Measurements from ENCODE around the gene GCFC2.
A peak's percentile ranks its signal among the peaks of the same experiment; 100 is the strongest.

The GCFC2 gene

GRCh38 chr2:75632091-75632701, 78.5 kb downstream of the GCFC2 start:
- no peaks in the 10 kb centered on the region; the same call in 1 of the 2 replicates for H3K27me3 ChIP-seq (replicated peaks; ENCODE audit: control insufficient read depth, insufficient read depth, low read length)
- no peak overlapping the region for H3K4me3 ChIP-seq (replicated peaks; ENCODE audit: low read depth, low read length)
- no peak for TF ChIP-seq CTCF (IDR thresholded peaks at IDR 0.05; ENCODE audit: insufficient read depth, low read length, poor library complexity, severe bottlenecking)
- H3K36me3 ChIP-seq (ENCODE audit: control insufficient read depth, insufficient read depth, low read length), result no peaks in the 10 kb centered on the region
- no peak for DNase-seq (ENCODE audit: extremely low read depth, insufficient read length)

- DNase-seq (ENCODE audit: extremely low read depth, insufficient read length), result no peak
- no peak overlapping the region for H3K4me3 ChIP-seq (replicated peaks; ENCODE audit: low read depth, low read length)
- peak; percentile 99 for TF ChIP-seq CTCF (IDR thresholded peaks at IDR 0.05; ENCODE audit: insufficient read depth, low read length, poor library complexity, severe bottlenecking)
- peaks cover 2% of the 10 kb centered on the region for H3K27me3 ChIP-seq (replicated peaks; ENCODE audit: control insufficient read depth, insufficient read depth, low read length)
- no peaks in the 10 kb centered on the region for H3K36me3 ChIP-seq (ENCODE audit: control insufficient read depth, insufficient read depth, low read length)
These were observed 82.7 kb downstream of the GCFC2 start for GRCh38 chr2:75627902-75628504.

- no peak for DNase-seq (ENCODE audit: extremely low read depth, insufficient read length)
- H3K4me3 ChIP-seq (replicated peaks; ENCODE audit: low read depth, low read length), result no peak overlapping the region
- peaks cover 2% of the 10 kb centered on the region for H3K27me3 ChIP-seq (replicated peaks; ENCODE audit: control insufficient read depth, insufficient read depth, low read length)
- H3K36me3 ChIP-seq (ENCODE audit: control insufficient read depth, insufficient read depth, low read length), result no peaks in the 10 kb centered on the region
- no peak for TF ChIP-seq CTCF (IDR thresholded peaks at IDR 0.05; ENCODE audit: insufficient read depth, low read length, poor library complexity, severe bottlenecking)
These were observed 87.8 kb downstream of the GCFC2 start for GRCh38 chr2:75622929-75623328.

GRCh38 chr2:75622500-75622899, 88.2 kb downstream of the GCFC2 start:
- no peak for DNase-seq (ENCODE audit: extremely low read depth, insufficient read length)
- Histone ChIP-seq H3K27me3 (replicated peaks; ENCODE audit: control insufficient read depth, insufficient read depth, low read length) (peaks cover 2% of the 10 kb centered on the region), H3K36me3 (ENCODE audit: control insufficient read depth, insufficient read depth, low read length) (no peaks in the 10 kb centered on the region), H3K4me3 (replicated peaks; ENCODE audit: low read depth, low read length) (no peak overlapping the region)
- TF ChIP-seq CTCF (IDR thresholded peaks at IDR 0.05; ENCODE audit: insufficient read depth, low read length, poor library complexity, severe bottlenecking), result no peak

GRCh38 chr2:75621228-75621627, 89.5 kb downstream of the GCFC2 start:
- Histone ChIP-seq H3K36me3 (ENCODE audit: control insufficient read depth, insufficient read depth, low read length) (no peaks in the 10 kb centered on the region), H3K4me3 (replicated peaks; ENCODE audit: low read depth, low read length) (no peak overlapping the region), H3K27me3 (replicated peaks; ENCODE audit: control insufficient read depth, insufficient read depth, low read length) (no peaks in the 10 kb centered on the region; the same call in none of the 2 replicates)
- DNase-seq (ENCODE audit: extremely low read depth, insufficient read length), result no peak
- no peak for TF ChIP-seq CTCF (IDR thresholded peaks at IDR 0.05; ENCODE audit: insufficient read depth, low read length, poor library complexity, severe bottlenecking)
